Fibroblast of peridontal ligament (primary cell): Measurements from ENCODE around the gene DCP1B.

ENCODE experiments used
- DNase-seq: peaks from one replicate; pipeline ENCODE4 v3.0.0-alpha.2; 2010; ENCODE audit errors: extremely low read depth

Gene DCP1B

GRCh38 chr12:2017546-2018337, 13.5 kb upstream of the DCP1B start:
- no peak for DNase-seq

- no peak for DNase-seq
Observed at GRCh38 chr12:2016862-2017545, 12.7 kb upstream of the DCP1B start.

GRCh38 chr12:2014231-2014630, 10.0 kb upstream of the DCP1B start:
- no peak for DNase-seq

- DNase-seq: no peak
Observed at GRCh38 chr12:2013527-2014223, 9.4 kb upstream of the DCP1B start.

- no peak for DNase-seq
Observed at GRCh38 chr12:2013086-2013485, 8.8 kb upstream of the DCP1B start.

- DNase-seq: no peak
Observed at GRCh38 chr12:2011643-2012607, 7.7 kb upstream of the DCP1B start.

GRCh38 chr12:2009623-2010022, 5.4 kb upstream of the DCP1B start:
- no peak for DNase-seq

- DNase-seq: peak; percentile 68
Observed at GRCh38 chr12:2008677-2009076, 4.4 kb upstream of the DCP1B start.

- DNase-seq: peak; percentile 47
Observed at GRCh38 chr12:2003676-2004112, 563 bp downstream of the DCP1B start.

GRCh38 chr12:1995205-1995896, 8.9 kb downstream of the DCP1B start:
- no peak for DNase-seq

GRCh38 chr12:1994429-1995143, 9.7 kb downstream of the DCP1B start:
- DNase-seq: no peak

- peak; percentile 93 for DNase-seq
Observed at GRCh38 chr12:1993871-1994371, 10.3 kb downstream of the DCP1B start.

GRCh38 chr12:1993341-1993740, 10.9 kb downstream of the DCP1B start:
- peak; percentile 96 for DNase-seq

GRCh38 chr12:1992732-1993131, 11.5 kb downstream of the DCP1B start:
- no peak for DNase-seq

GRCh38 chr12:1989111-1989510, 15.1 kb downstream of the DCP1B start:
- DNase-seq: no peak

- DNase-seq: no peak
Observed at GRCh38 chr12:1984759-1985158, 19.5 kb downstream of the DCP1B start.

GRCh38 chr12:1980282-1980681, 24.0 kb downstream of the DCP1B start:
- DNase-seq: no peak

- DNase-seq: peak; percentile 77
Observed at GRCh38 chr12:1978078-1978862, 26.0 kb downstream of the DCP1B start.

GRCh38 chr12:1977588-1977987, 26.7 kb downstream of the DCP1B start:
- no peak for DNase-seq
